ENCODE measurements around the gene ZNF320. TPM values are rescaled to one million over a fixed set of nuclear protein-coding genes. Genes with fewer than 3 reads are reported as not detected.

The ZNF320 gene
- total and polyA plus RNA-seq, 9 of the 15 experiments (the other 6 are each of a cell fraction or from before 2014, with no cell fraction given): 5.4 to 25.6 (median 11.7) TPM

GRCh38 chr19:52923778-52924593 lies 26.6 kb upstream of the ZNF320 start:
- H3K27ac ChIP-seq (ENCODE audit: extremely low read depth, low read depth, low read length): peak overlapping the region; percentile 98
- H3K4me2 ChIP-seq (ENCODE audit: insufficient read depth, low read length): peak overlapping the region; percentile 88
- H3K36me3 ChIP-seq (ENCODE audit: control insufficient read depth, insufficient read depth, low read length): peaks cover 34% of the 10 kb centered on the region
- H3K27me3 ChIP-seq (ENCODE audit: control insufficient read depth in 2 of 2, insufficient read depth in 2 of 2, low read length in 2 of 2): no peaks in the 10 kb centered on the region
- H3K9me1 ChIP-seq (ENCODE audit: control insufficient read depth, insufficient read depth, low read length): no peaks in the 10 kb centered on the region
- H3K9ac ChIP-seq (ENCODE audit: insufficient read depth in 1 of 2, low read depth in 2 of 2, low read length in 2 of 2): peak overlapping the region; percentile 21 to 49; a peak in 2 of 4 replicates
- H3K4me3 ChIP-seq: peak overlapping the region; percentile 66; the same call in 1 of the 2 replicates
- peaks cover 24% of the 10 kb centered on the region for H3K79me2 ChIP-seq (ENCODE audit: control insufficient read depth, insufficient read depth, low read length)
- CTCF ChIA-PET (ENCODE audit: low intra/inter-chr PET ratio): no interaction called here
- WGBS (ENCODE audit: insufficient coverage, low coverage, missing lambda C conversion rate): 17% methylated on average over 18 of the region's 18 CpGs
- peaks cover 11 to 13% of the 10 kb centered on the region in 2 experiments; a peak in 3 of 5 replicates for H3K4me1 ChIP-seq (replicated peaks in 1 of 2; ENCODE audit: control insufficient read depth in 2 of 2, insufficient read depth in 2 of 2, low read length in 2 of 2)
- POLR2A ChIA-PET: interaction anchor here (0.6 to 1.4 kb wide), 5 partner anchors 11 to 175 kb away, joined by 3 to 4 read pairs (median 3); no protein-coding TSS in a partner anchor
- no peaks in the 10 kb centered on the region for H4K20me1 ChIP-seq (replicated peaks; ENCODE audit: control insufficient read depth, insufficient read depth, low read length)
- DNase-seq (ENCODE audit: extremely low read depth in 1 of 4, low spot score in 3 of 4) (peak; percentile 37 to 89 (median 44)), ATAC-seq (peak; percentile 75), FAIRE-seq (peak; percentile 76)
- in situ Hi-C loops (cut with MboI) (no loop called here), intact Hi-C loops (cut with micrococcal nuclease) (loop anchor here (2.0 kb wide), 1 partner anchor 39 kb away; the partner anchor contains the start of gene ZNF816)
- H3K9me3 ChIP-seq (replicated peaks; ENCODE audit: control insufficient read depth, insufficient read depth, low read depth, low read length): no peaks in the 10 kb centered on the region
- peak overlapping the region; percentile 54; the same call in 1 of the 2 replicates for H2AFZ ChIP-seq (ENCODE audit: low read depth, low read length)
- BruUV-seq (replicated peaks): TSS peak; percentile 42
- peak; percentile 52 for TF ChIP-seq POLR2B (IDR thresholded peaks at IDR 0.05; ENCODE audit: low read depth, partially characterized antibody)
- TF ChIP-seq JUND (IDR thresholded peaks at IDR 0.05; ENCODE audit: borderline replicate concordance, low read depth, low read length): peak; percentile 85
- TF ChIP-seq JUND (tag; IDR thresholded peaks at IDR 0.05; ENCODE audit: borderline replicate concordance, low read depth, low read length): peak; percentile 70; the same call in 1 of the 3 replicates
- TF ChIP-seq UBTF (IDR thresholded peaks at IDR 0.05; ENCODE audit: borderline replicate concordance in 1 of 2, low read depth in 2 of 2, low read length in 2 of 2): peak in 1 of 2 experiments; percentile 60; a peak in 1 of 4 replicates
- TF ChIP-seq POLR2G (IDR thresholded peaks at IDR 0.05; ENCODE audit: low read depth, low read length): 0 out of 2 replicates have a peak, but pooled peaks have one; percentile 26
- peak; percentile 32; the same call in 1 of the 2 replicates for TF ChIP-seq EP400 (IDR thresholded peaks at IDR 0.05)
- TF ChIP-seq E2F6 (IDR thresholded peaks at IDR 0.05; ENCODE audit: borderline replicate concordance in 1 of 2, extremely low read depth in 1 of 2, insufficient read depth in 1 of 2, insufficient read length in 1 of 2, low read depth in 1 of 2, low read length in 1 of 2, poor library complexity in 1 of 2, severe bottlenecking in 1 of 2): peak in 1 of 2 experiments; percentile 64
- peak; percentile 76 for TF ChIP-seq EGR1 (conservative IDR thresholded peaks at IDR 0.05)
- TF ChIP-seq SRF (CRISPR knock-in tag; IDR thresholded peaks at IDR 0.05): peak in 1 of 2 experiments; percentile 76; a peak in 1 of 4 replicates
- peak; percentile 69; the same call in 1 of the 2 replicates for TF ChIP-seq CTBP1 (IDR thresholded peaks at IDR 0.05; ENCODE audit: borderline replicate concordance)
- peak; percentile 35; the same call in 1 of the 2 replicates for TF ChIP-seq MYNN (IDR thresholded peaks at IDR 0.05)
- TF ChIP-seq MYNN (CRISPR knock-in tag; IDR thresholded peaks at IDR 0.05): no peak
- no peak for TF ChIP-seq ZNF324 (CRISPR knock-in tag; IDR thresholded peaks at IDR 0.05)
- TF ChIP-seq RCOR1 (IDR thresholded peaks at IDR 0.05; ENCODE audit: borderline replicate concordance in 1 of 2, low read depth in 2 of 2, low read length in 2 of 2): peak in 1 of 2 experiments; percentile 45; a peak in 1 of 4 replicates
- TF ChIP-seq SIRT6 (IDR thresholded peaks at IDR 0.05; ENCODE audit: low read depth, low read length): no peak

Data from K562 (cell line).